HEK293 (cell line): ENCODE data around the gene MATN3.

ENCODE experiments used
- CTCF ChIP-seq: fragments of 450-650 bp; formaldehyde crosslinking; IDR thresholded peaks from 2 replicates; pipeline ENCODE4 v1.5.1; 2016; ENCODE audit warnings: missing biosample characterization, missing genetic modification characterization
- PATZ1 ChIP-seq: fragments of 450-650 bp; formaldehyde crosslinking; IDR thresholded peaks from 2 replicates; pipeline ENCODE4 v1.5.1; 2016; ENCODE audit warnings: missing biosample characterization, missing genetic modification characterization
- ZSCAN18 ChIP-seq: fragments of 450-650 bp; formaldehyde crosslinking; IDR thresholded peaks from 2 replicates; pipeline ENCODE4 v1.5.1; 2016; ENCODE audit warnings: missing biosample characterization, missing genetic modification characterization

GRCh38 chr2:20054931-20055330, 42.5 kb upstream of the MATN3 start:
- TF ChIP-seq ZSCAN18 (tag by site-specific recombination) (no peak), PATZ1 (tag by site-specific recombination) (no peak), CTCF (no peak)
